ENCODE data around the gene LETM1.
A peak's percentile ranks its signal among the peaks of the same experiment; 100 is the strongest.

Gene LETM1

DNA sequence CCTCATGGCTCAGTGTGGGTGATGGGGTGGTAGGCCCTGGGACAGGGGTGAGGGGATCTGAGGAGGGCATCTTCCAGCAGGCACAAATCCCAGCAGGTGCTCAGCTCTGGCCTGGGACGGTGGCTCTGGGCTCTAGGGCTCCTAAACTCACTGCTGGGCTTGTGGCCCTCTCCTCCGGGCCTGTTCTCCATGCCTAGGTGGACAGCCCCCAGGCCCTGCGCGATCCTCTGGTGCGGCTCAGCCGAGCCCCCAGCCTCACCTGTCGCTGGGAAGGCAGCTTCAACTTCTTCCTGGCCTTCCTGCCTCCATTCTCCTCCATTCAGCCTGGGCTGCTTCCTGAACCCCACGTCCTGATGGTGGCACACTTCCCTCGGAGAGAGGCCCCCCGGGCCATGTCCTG lies 82.2 kb downstream of the LETM1 start:
- peak overlapping the region; percentile 97 for H2AK5ac ChIP-seq (ENCODE audit: low read depth, low read length)
- no peak overlapping the region for H2BK12ac ChIP-seq (ENCODE audit: low read length)
- no peaks in the 10 kb centered on the region for H3K36me3 ChIP-seq (replicated peaks in 1 of 2; ENCODE audit: control insufficient read depth in 2 of 2, insufficient read depth in 2 of 2, low read length in 2 of 2)
- peaks cover 0 to 25% (median 22%) of the 10 kb centered on the region in 3 experiments for H3K27me3 ChIP-seq (ENCODE audit: control insufficient read depth in 3 of 3, insufficient read depth in 3 of 3, low read depth in 1 of 3, low read length in 3 of 3)
- H3K27ac ChIP-seq (replicated peaks; ENCODE audit: low read length): no peak overlapping the region
- peak overlapping the region; percentile 81 for H2BK120ac ChIP-seq (ENCODE audit: low read depth, low read length)
- H3K79me1 ChIP-seq (ENCODE audit: low read depth, low read length): peaks cover 3% of the 10 kb centered on the region
- peak overlapping the region; percentile 99 for H2BK15ac ChIP-seq (ENCODE audit: low read length)
- no peak overlapping the region for H3K4me2 ChIP-seq (ENCODE audit: insufficient read depth, low read length, poor library complexity, severe bottlenecking)
- H3K18ac ChIP-seq (ENCODE audit: low read length): peak overlapping the region; percentile 87
- WGBS, 2 donors (ENCODE audit: extremely low coverage in 2 of 2, insufficient read length in 2 of 2, insufficient replicate concordance in 1 of 2): no CpG with 5 or more reads among the region's 10 CpGs
- H3K4me1 ChIP-seq (ENCODE audit: control insufficient read depth in 2 of 2, insufficient read depth in 1 of 2, low read depth in 1 of 2, low read length in 2 of 2): peaks cover 61 to 77% of the 10 kb centered on the region in 2 donors
- H2BK5ac ChIP-seq (ENCODE audit: low read length): peak overlapping the region; percentile 77
- no peak overlapping the region for H4K91ac ChIP-seq (ENCODE audit: low read depth, low read length, poor library complexity)
- peak overlapping the region; percentile 39 for H3K14ac ChIP-seq (ENCODE audit: low read length)
- no peaks in the 10 kb centered on the region for H3K9me3 ChIP-seq (replicated peaks in 1 of 2; ENCODE audit: control insufficient read depth in 2 of 2, insufficient read depth in 1 of 2, low read depth in 1 of 2, low read length in 2 of 2)
- peak overlapping the region; percentile 3 for H3K4ac ChIP-seq (ENCODE audit: low read length)
- DNase-seq (ENCODE audit: low spot score): no peak
- H4K8ac ChIP-seq (ENCODE audit: low read depth, low read length): peak overlapping the region; percentile 23
- no peak overlapping the region for H3K4me3 ChIP-seq (ENCODE audit: low read length in 2 of 2)
- H3K9ac ChIP-seq (ENCODE audit: low read depth, low read length, poor library complexity): no peak overlapping the region
- H2AFZ ChIP-seq (ENCODE audit: low read length): no peak overlapping the region
- H3K23ac ChIP-seq (ENCODE audit: low read depth, low read length, poor library complexity): peak overlapping the region; percentile 67

DNA sequence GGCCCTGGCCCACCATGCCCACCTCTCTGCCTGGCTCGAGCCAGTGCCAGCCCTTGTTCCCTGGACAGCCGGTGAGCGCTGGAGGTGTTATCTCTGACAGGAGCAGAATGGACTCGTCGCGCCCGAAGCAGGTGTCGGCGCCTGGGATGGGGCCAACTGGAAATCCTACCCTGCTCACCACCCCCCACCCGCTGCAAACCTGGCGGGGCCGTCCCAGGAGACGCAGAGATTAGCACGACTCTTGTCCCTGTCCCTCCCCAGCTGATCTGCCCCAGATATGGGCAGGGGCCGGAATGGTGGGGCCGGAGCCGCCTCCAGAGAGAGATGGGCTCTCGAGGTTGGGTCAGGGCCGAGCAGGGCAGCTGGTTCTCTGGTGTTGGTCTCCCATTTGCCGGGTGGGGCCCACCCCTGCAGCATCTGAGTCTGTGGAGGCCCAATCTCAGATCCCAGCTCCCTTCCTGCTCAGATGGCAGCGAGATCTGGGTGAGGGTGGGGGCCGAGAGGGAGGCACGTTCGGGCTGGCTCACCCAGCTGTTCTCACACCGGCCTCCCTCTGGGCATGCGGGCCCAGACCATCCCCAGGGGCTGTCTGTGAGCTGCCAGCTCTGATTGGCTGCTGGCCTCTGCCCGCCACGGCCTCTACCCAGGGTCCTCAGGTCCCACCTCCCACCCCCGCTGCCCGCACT lies 83.0 kb downstream of the LETM1 start:
- H3K27ac ChIP-seq (replicated peaks; ENCODE audit: low read length): no peak overlapping the region

DNA sequence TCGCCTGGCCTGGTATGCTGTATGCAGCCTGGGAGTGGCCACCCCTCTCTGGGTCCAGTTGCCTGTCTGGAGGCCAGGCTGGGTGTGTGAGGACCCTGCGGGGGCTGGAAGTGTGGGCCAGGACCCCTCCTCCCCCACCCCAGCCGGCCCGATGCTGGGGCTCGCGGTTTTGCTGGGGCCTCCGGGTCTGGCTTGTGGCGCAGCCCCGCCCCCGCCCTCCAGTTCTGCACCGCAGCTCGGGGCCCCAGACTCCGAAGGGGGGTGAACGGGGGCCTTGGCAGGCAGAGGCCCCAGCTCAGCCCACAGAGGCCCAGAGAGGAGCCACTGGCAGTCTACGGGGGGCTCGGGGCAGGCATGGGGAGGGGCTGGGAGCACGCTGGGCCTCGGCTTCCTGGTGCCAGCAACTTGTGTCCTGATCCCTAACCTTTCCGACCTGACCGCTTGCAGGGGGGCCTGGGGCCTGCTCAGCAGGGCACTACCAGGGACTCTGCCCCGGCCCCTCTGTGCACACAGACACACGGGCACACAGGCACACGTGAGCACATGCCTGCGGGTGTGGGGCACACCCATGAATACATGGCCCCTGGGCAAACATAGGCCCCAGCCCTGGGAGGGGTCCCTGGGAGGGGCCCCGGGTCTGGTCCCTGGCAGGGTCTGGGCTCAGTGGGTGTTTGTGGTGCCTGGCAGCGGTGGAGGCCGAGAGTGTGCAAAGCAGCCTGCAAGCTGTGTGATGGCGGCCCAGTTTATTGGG lies 84.2 kb downstream of the LETM1 start:
- Histone ChIP-seq H2AK5ac (ENCODE audit: low read depth, low read length) (peak overlapping the region; percentile 82), H3K4me1 (ENCODE audit: control insufficient read depth in 2 of 2, insufficient read depth in 1 of 2, low read depth in 1 of 2, low read length in 2 of 2) (peaks cover 52 to 71% of the 10 kb centered on the region in 2 donors)
- WGBS, 2 donors (ENCODE audit: extremely low coverage in 2 of 2, insufficient read length in 2 of 2, insufficient replicate concordance in 1 of 2): no CpG with 5 or more reads among the region's 28 CpGs

More for the DNA sequence above, 83.0 kb downstream of the LETM1 start:
- Histone ChIP-seq H2AK5ac (ENCODE audit: low read depth, low read length) (peak overlapping the region; percentile 97), H4K8ac (ENCODE audit: low read depth, low read length) (peak overlapping the region; percentile 48), H2AFZ (ENCODE audit: low read length) (no peak overlapping the region), H3K23ac (ENCODE audit: low read depth, low read length, poor library complexity) (peak overlapping the region; percentile 73), H2BK15ac (ENCODE audit: low read length) (peak overlapping the region; percentile 99), H3K4me2 (ENCODE audit: insufficient read depth, low read length, poor library complexity, severe bottlenecking) (no peak overlapping the region), H3K14ac (ENCODE audit: low read length) (peak overlapping the region; percentile 71), H2BK12ac (ENCODE audit: low read length) (peak overlapping the region; percentile 73), H2BK5ac (ENCODE audit: low read length) (peak overlapping the region; percentile 53), H3K4me3 (ENCODE audit: low read length in 2 of 2) (no peak overlapping the region), H3K18ac (ENCODE audit: low read length) (peak overlapping the region; percentile 87), H3K9me3 (replicated peaks in 1 of 2; ENCODE audit: control insufficient read depth in 2 of 2, insufficient read depth in 1 of 2, low read depth in 1 of 2, low read length in 2 of 2) (no peaks in the 10 kb centered on the region), H3K4ac (ENCODE audit: low read length) (peak overlapping the region; percentile 53), H4K91ac (ENCODE audit: low read depth, low read length, poor library complexity) (no peak overlapping the region), H3K79me1 (ENCODE audit: low read depth, low read length) (peaks cover 3% of the 10 kb centered on the region), H3K4me1 (ENCODE audit: control insufficient read depth in 2 of 2, insufficient read depth in 1 of 2, low read depth in 1 of 2, low read length in 2 of 2) (peaks cover 62 to 80% of the 10 kb centered on the region in 2 donors), H3K36me3 (replicated peaks in 1 of 2; ENCODE audit: control insufficient read depth in 2 of 2, insufficient read depth in 2 of 2, low read length in 2 of 2) (no peaks in the 10 kb centered on the region), H3K9ac (ENCODE audit: low read depth, low read length, poor library complexity) (no peak overlapping the region), H2BK120ac (ENCODE audit: low read depth, low read length) (peak overlapping the region; percentile 81), H3K27me3 (ENCODE audit: control insufficient read depth in 3 of 3, insufficient read depth in 3 of 3, low read depth in 1 of 3, low read length in 3 of 3) (peaks cover 0 to 31% (median 28%) of the 10 kb centered on the region in 3 experiments)
- whole genome bisulfite sequencing, 2 donors (ENCODE audit: extremely low coverage in 2 of 2, insufficient read length in 2 of 2, insufficient replicate concordance in 1 of 2): no CpG with 5 or more reads among the region's 30 CpGs
- no peak for DNase-seq (ENCODE audit: low spot score)

DNA sequence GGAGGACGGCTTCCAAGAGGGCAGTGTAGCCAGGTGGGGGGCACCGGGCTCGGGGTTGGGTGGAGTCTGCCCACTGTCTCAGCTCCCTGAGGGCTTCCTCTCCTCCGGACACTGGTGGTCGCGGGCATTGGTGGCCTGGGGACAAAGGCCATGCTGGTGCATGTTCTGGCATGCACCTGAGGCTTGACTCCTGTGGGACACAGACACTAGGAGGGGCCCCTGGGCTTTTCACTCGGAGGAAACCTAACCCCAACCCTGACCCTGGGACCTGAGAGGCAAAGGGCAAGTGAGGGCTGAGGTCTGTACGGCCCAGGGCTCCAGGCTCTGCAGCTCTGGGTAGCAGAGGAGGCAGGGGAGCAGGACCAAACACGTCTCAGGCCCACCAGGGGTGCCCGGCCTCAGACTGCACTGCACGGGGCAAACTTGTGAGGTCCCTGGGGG lies 85.1 kb downstream of the LETM1 start:
- no peak overlapping the region for H4K8ac ChIP-seq (ENCODE audit: low read depth, low read length)
- H3K23ac ChIP-seq (ENCODE audit: low read depth, low read length, poor library complexity): peak overlapping the region; percentile 55
- no peak overlapping the region for H2BK5ac ChIP-seq (ENCODE audit: low read length)
- peak overlapping the region; percentile 12 for H3K9ac ChIP-seq (ENCODE audit: low read depth, low read length, poor library complexity)
- peak overlapping the region; percentile 82 for H2AK5ac ChIP-seq (ENCODE audit: low read depth, low read length)
- H2BK15ac ChIP-seq (ENCODE audit: low read length): peak overlapping the region; percentile 75
- H3K27ac ChIP-seq (replicated peaks; ENCODE audit: low read length): no peak overlapping the region
- H2AFZ ChIP-seq (ENCODE audit: low read length): no peak overlapping the region
- peak overlapping the region; percentile 96 for H3K18ac ChIP-seq (ENCODE audit: low read length)
- H3K4me2 ChIP-seq (ENCODE audit: insufficient read depth, low read length, poor library complexity, severe bottlenecking): peak overlapping the region; percentile 11
- H3K36me3 ChIP-seq (replicated peaks in 1 of 2; ENCODE audit: control insufficient read depth in 2 of 2, insufficient read depth in 2 of 2, low read length in 2 of 2): no peaks in the 10 kb centered on the region
- H3K4me3 ChIP-seq (ENCODE audit: low read length in 2 of 2): no peak overlapping the region
- peaks cover 52 to 71% of the 10 kb centered on the region in 2 donors for H3K4me1 ChIP-seq (ENCODE audit: control insufficient read depth in 2 of 2, insufficient read depth in 1 of 2, low read depth in 1 of 2, low read length in 2 of 2)
- peak overlapping the region; percentile 73 for H2BK12ac ChIP-seq (ENCODE audit: low read length)
- no peaks in the 10 kb centered on the region for H3K9me3 ChIP-seq (replicated peaks in 1 of 2; ENCODE audit: control insufficient read depth in 2 of 2, insufficient read depth in 1 of 2, low read depth in 1 of 2, low read length in 2 of 2)
- no CpG with 5 or more reads among the region's 11 CpGs for WGBS, 2 donors (ENCODE audit: extremely low coverage in 2 of 2, insufficient read length in 2 of 2, insufficient replicate concordance in 1 of 2)
- no peak for DNase-seq (ENCODE audit: low spot score)
- no peak overlapping the region for H3K4ac ChIP-seq (ENCODE audit: low read length)
- H3K79me1 ChIP-seq (ENCODE audit: low read depth, low read length): peaks cover 3% of the 10 kb centered on the region
- H4K91ac ChIP-seq (ENCODE audit: low read depth, low read length, poor library complexity): no peak overlapping the region
- peaks cover 0 to 38% (median 34%) of the 10 kb centered on the region in 3 experiments for H3K27me3 ChIP-seq (ENCODE audit: control insufficient read depth in 3 of 3, insufficient read depth in 3 of 3, low read depth in 1 of 3, low read length in 3 of 3)
- H2BK120ac ChIP-seq (ENCODE audit: low read depth, low read length): peak overlapping the region; percentile 72
- peak overlapping the region; percentile 4 for H3K14ac ChIP-seq (ENCODE audit: low read length)

More for the DNA sequence above, 84.2 kb downstream of the LETM1 start:
- no peak overlapping the region for H3K4me2 ChIP-seq (ENCODE audit: insufficient read depth, low read length, poor library complexity, severe bottlenecking)
- peaks cover 3% of the 10 kb centered on the region for H3K79me1 ChIP-seq (ENCODE audit: low read depth, low read length)
- no peak overlapping the region for H3K23ac ChIP-seq (ENCODE audit: low read depth, low read length, poor library complexity)
- H3K27me3 ChIP-seq (ENCODE audit: control insufficient read depth in 3 of 3, insufficient read depth in 3 of 3, low read depth in 1 of 3, low read length in 3 of 3): peaks cover 0 to 31% (median 28%) of the 10 kb centered on the region in 3 experiments
- H3K4me3 ChIP-seq (ENCODE audit: low read length in 2 of 2): no peak overlapping the region
- DNase-seq (ENCODE audit: low spot score): no peak
- no peaks in the 10 kb centered on the region for H3K9me3 ChIP-seq (replicated peaks in 1 of 2; ENCODE audit: control insufficient read depth in 2 of 2, insufficient read depth in 1 of 2, low read depth in 1 of 2, low read length in 2 of 2)
- H3K27ac ChIP-seq (replicated peaks; ENCODE audit: low read length): no peak overlapping the region
- H3K18ac ChIP-seq (ENCODE audit: low read length): peak overlapping the region; percentile 96
- H3K4ac ChIP-seq (ENCODE audit: low read length): no peak overlapping the region
- H4K91ac ChIP-seq (ENCODE audit: low read depth, low read length, poor library complexity): no peak overlapping the region
- H3K36me3 ChIP-seq (replicated peaks in 1 of 2; ENCODE audit: control insufficient read depth in 2 of 2, insufficient read depth in 2 of 2, low read length in 2 of 2): no peaks in the 10 kb centered on the region
- H2AFZ ChIP-seq (ENCODE audit: low read length): peak overlapping the region; percentile 53
- H3K9ac ChIP-seq (ENCODE audit: low read depth, low read length, poor library complexity): no peak overlapping the region
- peak overlapping the region; percentile 4 for H3K14ac ChIP-seq (ENCODE audit: low read length)
- H2BK12ac ChIP-seq (ENCODE audit: low read length): peak overlapping the region; percentile 65
- H2BK120ac ChIP-seq (ENCODE audit: low read depth, low read length): peak overlapping the region; percentile 87
- no peak overlapping the region for H4K8ac ChIP-seq (ENCODE audit: low read depth, low read length)
- H2BK15ac ChIP-seq (ENCODE audit: low read length): peak overlapping the region; percentile 37
- no peak overlapping the region for H2BK5ac ChIP-seq (ENCODE audit: low read length)

Measured in neuronal stem cell (in vitro differentiated cells).